ENCODE results near the gene ITPR3.

The ITPR3 gene

DNA sequence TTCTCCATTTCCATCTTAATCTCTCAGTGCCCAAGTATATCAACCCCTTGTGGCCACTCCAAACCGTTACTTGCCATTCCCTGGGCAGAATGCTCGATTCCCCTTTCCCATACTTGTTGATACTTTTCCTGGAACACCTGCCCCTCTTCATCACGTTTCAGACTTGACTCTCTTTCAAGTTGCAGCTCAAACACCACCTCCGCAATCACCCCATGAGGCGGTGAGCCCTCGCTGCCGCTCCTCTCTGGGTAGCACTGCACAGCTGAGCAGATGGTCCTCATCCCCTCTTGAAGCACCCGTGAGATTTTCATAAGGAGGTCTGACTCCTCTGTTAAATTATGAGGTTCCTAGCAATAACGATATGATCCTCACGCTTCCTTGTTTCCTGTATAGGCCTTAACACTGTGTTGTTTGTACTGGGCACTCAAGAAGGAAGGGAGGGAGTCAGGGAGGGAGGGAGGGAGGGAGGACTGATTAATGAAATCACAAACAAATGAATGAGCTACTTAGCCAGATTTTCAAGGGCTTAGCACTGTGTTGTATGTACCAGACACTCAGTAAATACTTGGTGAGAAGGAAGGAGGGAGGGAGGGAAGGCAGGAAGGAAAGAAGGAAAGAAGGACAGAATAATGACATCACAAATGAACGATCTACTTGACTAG, 98.3 kb downstream of the ITPR3 start:
- DNase-seq (ENCODE audit: low read depth) = no peak

- no peak for DNase-seq (ENCODE audit: low read depth)
These were observed 99.9 kb downstream of the ITPR3 start for GRCh38 chr6:33720998-33721397.

DNA sequence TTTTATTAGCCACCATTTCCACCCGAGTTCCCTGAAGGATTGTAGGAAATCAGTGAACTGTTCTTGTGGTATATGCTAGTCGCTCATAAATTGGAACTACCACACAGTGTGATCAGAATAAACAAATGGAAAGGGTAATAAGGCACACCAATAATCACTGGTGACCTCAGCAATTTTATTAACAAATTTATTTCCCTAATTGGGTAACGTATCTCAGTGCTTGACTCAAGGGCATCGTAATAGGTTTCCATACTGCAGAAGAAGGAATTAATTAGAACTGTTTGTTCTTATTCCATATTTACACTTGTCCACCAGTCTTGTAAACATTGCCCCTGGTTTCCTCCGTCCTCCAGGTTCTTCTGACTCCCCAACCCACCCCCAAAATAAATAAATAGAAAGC, 100.4 kb downstream of the ITPR3 start:
- DNase-seq (ENCODE audit: low read depth) = no peak

- no peak for DNase-seq (ENCODE audit: low read depth)
These were observed 101.0 kb downstream of the ITPR3 start for GRCh38 chr6:33722103-33722623.

DNA sequence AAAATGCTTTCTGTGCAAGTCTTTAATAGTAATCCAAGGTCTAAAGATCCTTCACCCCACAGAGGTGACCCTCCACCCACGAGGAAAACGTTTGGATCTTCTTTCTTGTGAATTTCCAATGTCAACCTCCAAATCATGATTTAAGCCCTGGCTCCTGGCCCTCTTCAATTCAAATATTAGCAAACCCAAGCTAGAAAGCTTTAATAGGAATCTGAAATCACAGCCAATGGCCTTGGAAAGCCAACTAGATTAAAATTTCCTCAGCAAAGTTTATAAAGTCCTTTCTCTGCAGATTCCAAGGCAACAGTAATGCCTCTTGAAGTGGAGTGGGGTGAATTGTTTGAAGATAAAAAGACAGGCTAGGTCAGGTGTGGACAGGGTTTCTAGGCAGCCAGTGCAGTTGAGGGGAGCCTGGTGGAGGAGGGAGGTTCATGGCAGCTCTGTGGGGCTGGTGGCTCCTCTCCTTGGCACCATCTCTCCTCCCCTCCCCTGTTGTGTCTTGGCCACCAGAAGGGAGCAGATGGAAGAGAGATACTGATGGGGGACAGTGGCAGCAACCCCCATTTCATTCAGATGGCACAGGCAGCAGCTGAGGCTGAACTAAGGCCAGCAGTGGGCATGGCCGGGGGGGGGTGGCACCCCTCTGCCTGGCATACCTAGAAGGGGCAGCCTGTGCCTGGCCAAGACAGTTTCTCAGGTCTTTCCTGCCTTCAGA, 102.4 kb downstream of the ITPR3 start:
- no peak for DNase-seq (ENCODE audit: low read depth)

DNA sequence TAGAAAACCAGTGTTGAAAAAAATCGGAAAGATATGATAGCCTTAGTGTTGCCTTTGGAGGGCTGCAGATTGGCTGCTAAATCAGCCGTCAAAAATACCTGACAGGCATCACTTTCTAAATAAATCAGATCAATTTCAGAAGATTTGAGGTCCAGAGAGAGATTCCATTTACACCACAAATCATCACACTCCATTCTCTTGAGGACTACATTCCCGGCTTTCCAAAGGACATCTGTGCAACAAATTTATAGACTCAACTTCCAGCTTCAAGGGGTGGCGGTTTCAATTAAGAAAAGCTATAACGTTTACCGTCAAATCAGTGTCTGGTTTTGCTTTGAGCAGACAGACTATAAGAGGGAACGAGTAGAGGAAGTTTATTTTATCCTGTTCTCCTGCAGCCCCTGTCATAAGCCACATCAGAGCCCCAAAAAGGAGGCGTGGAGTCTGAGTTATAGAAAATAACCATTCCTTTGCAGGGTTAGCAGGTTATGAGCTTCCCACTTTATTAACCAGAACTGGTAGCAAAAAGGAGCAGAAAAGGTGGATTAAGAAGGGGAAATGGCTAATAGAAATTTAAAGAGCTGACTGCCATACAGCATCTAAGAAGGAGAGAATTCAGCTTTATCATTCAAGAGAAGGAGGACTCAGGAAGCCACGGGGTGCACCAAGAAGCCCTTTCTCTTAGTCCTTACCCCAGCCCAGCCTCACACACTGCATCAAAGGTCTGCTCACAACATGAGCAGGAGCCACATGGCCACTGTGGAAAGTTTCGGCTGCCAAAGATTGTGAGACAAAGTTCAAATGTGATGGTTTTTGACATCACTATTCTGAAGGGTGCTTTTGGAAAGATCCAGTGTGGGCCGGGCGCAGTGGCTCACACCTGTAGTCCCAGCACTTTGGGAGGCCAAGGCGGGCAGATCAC, 103.2 kb downstream of the ITPR3 start:
- no peak for DNase-seq (ENCODE audit: low read depth)

DNA sequence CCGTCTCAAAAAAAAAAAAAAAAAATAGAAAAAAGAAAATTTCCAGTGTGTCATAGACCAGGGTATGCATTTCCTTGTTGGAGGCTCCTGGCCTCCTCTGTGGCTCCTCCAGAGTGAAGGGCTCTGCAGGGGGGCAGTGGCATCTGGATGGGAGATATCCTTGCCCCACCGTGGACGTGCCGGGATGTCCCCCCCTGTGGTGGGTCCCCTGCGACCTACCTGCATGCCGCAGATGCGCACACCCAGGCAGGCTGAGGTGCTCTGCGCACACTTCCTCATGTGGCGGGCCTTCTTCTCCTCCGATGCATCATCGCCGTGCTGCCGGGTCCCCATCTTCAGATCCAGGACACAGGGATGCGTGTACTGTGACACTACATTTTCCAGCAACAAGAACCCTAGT, 104.1 kb downstream of the ITPR3 start:
- no peak for DNase-seq (ENCODE audit: low read depth)

GRCh38 chr6:33725891-33726673, 105.0 kb downstream of the ITPR3 start:
- no peak for DNase-seq (ENCODE audit: low read depth)

- no peak for DNase-seq (ENCODE audit: low read depth)
These were observed 105.6 kb downstream of the ITPR3 start for GRCh38 chr6:33726696-33727095.

- no peak for DNase-seq (ENCODE audit: low read depth)
These were observed 106.0 kb downstream of the ITPR3 start for GRCh38 chr6:33727126-33727525.

- DNase-seq (ENCODE audit: low read depth) = no peak
These were observed 106.8 kb downstream of the ITPR3 start for GRCh38 chr6:33727932-33728331.

- no peak for DNase-seq (ENCODE audit: low read depth)
These were observed 107.3 kb downstream of the ITPR3 start for GRCh38 chr6:33728438-33728837.

DNA sequence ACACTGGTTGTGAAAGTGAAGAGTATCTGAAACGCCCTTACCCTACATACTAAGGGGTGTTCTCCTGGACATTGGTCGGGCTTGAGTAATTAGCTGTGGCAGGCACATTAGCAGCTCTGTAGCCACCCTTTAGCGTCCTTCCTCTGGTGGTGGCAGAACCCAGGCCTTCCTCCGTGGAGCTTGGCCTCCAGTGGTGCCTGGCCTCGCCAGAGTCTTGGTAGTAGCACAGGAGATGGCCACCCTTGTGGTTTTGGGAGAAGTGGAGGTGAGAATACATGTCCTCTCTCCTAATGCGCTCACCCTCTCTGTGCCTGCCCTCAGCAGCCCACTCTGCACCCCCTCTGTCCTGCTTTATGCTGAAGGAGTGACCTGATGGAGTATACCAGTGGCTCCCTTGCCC, 107.9 kb downstream of the ITPR3 start:
- DNase-seq (ENCODE audit: low read depth) = no peak

DNA sequence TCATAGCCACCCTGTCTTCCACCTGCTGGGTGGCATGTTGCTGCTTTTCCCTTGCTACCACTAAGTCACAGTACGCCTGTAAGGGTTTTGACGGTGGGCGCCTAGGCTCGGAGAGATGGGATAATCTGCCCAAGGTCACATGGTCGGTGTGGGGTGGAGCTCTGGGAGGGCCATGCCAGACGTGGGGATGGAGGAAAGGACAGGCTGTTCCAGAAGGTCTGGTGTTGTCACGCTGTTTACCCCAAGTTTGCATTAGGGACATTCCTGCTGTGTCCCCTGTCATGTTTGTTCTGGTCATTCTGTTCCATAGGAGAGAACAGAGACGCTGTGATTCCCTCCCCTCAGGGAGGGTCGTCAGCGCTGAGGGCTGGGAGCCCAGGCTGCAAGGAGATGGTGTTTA, 109.5 kb downstream of the ITPR3 start:
- no peak for DNase-seq (ENCODE audit: low read depth)

DNA sequence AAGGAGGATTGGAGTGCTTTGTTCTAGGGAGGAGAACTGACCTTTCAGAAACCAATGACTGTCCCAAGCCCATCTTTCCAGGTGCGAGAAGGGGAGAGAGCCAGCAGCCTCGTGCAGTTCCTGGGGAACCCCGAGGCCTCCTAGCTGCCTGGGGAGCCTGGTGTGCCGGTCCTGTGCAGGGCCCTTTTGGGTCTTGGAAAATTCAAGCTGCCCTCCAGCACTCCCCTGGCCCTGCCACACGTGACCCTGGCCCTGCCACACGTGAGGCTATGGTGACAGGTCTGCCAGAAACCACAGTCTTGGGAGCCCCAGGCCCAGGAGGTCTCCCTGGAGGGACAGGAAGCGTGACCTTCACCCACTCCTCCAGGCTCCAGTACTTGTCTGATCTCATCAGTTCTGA, 109.9 kb downstream of the ITPR3 start:
- no peak for DNase-seq (ENCODE audit: low read depth)

GRCh38 chr6:33731751-33732282, 110.7 kb downstream of the ITPR3 start:
- no peak for DNase-seq (ENCODE audit: low read depth)

- no peak for DNase-seq (ENCODE audit: low read depth)
These were observed 111.3 kb downstream of the ITPR3 start for GRCh38 chr6:33732385-33732784.

- DNase-seq (ENCODE audit: low read depth) = no peak
These were observed 111.9 kb downstream of the ITPR3 start for GRCh38 chr6:33732817-33733708.

- DNase-seq (ENCODE audit: low read depth) = no peak
These were observed 112.5 kb downstream of the ITPR3 start for GRCh38 chr6:33733709-33734007.

- no peak for DNase-seq (ENCODE audit: low read depth)
These were observed 114.1 kb downstream of the ITPR3 start for GRCh38 chr6:33735216-33735615.
